IMR-90 (cell line): ENCODE measurements around the gene ASB11. TPM values are rescaled to one million over a fixed set of nuclear protein-coding genes. Genes with fewer than 3 reads are reported as not detected.
A peak's percentile ranks its signal among the peaks of the same experiment; 100 is the strongest.

Source experiments
- ATAC-seq: fragments of 200-7000 bp; cut with Tn5 transposase; 2 replicates; pipeline ENCODE4 v1.9.1; 2020; ENCODE audit warnings: low read depth, mild to moderate bottlenecking, moderate library complexity
- BruUV-seq: library from RNA; stranded (reverse); fragments of 400-500 nt; replicated peaks from 2 replicates; lab custom pipeline; 2021; lab: Mats Ljungman, UMichigan
- CTCF ChIA-PET: fragments of 300-600 bp; formaldehyde crosslinking; extraction: SDS; loops from one replicate; lab custom pipeline; 2021; ENCODE audit warnings: antibody characterized with exemption; lab: Yijun Ruan, JAX
- POLR2A ChIA-PET: fragments of 300-600 bp; sonication (Branson Sonifier 250); formaldehyde crosslinking; loops from one replicate; lab custom pipeline; 2022; ENCODE audit warnings: antibody characterized with exemption; ENCODE audit not compliant: unreplicated experiment; lab: Charles Lee
- DNase-seq: peaks from one replicate; pipeline ENCODE4 v3.0.0; 2013
- H2AFZ ChIP-seq: replicated peaks from 2 replicates; pipeline ENCODE3; 2013; ENCODE audit warnings: low read length, mild to moderate bottlenecking; ENCODE audit not compliant: poor library complexity
- H2AK5ac ChIP-seq: 2 replicates; pipeline ENCODE4 v1.6.1; 2013; ENCODE audit warnings: low read depth, low read length, inconsistent platforms
- H2AK9ac ChIP-seq: replicated peaks from 2 replicates; pipeline ENCODE3; 2013; ENCODE audit warnings: mild to moderate bottlenecking, low read depth, low read length, moderate library complexity; ENCODE audit not compliant: poor library complexity
- H2BK120ac ChIP-seq: 2 replicates; pipeline ENCODE4 v1.6.1; 2013; ENCODE audit warnings: low read depth, low read length, inconsistent platforms
- H2BK15ac ChIP-seq: 3 replicates; pipeline ENCODE4 v1.6.1; 2013; ENCODE audit warnings: low read depth, low read length, inconsistent platforms
- H2BK20ac ChIP-seq: 2 replicates; pipeline ENCODE4 v1.6.1; 2013; ENCODE audit warnings: low read depth, mild to moderate bottlenecking, inconsistent platforms, low read length, moderate library complexity
- H2BK5ac ChIP-seq: 2 replicates; pipeline ENCODE4 v1.6.1; 2013; ENCODE audit warnings: mild to moderate bottlenecking, low read depth, low read length, inconsistent platforms; ENCODE audit not compliant: poor library complexity, severe bottlenecking
- H3K14ac ChIP-seq: replicated peaks from 2 replicates; pipeline ENCODE4 v1.6.1; 2013; ENCODE audit warnings: low read depth, low read length, inconsistent platforms
- H3K18ac ChIP-seq: 2 replicates; pipeline ENCODE4 v1.6.1; 2013; ENCODE audit warnings: low read depth, low read length, control low read depth
- H3K23ac ChIP-seq: 2 replicates; pipeline ENCODE4 v1.6.1; 2013; ENCODE audit warnings: low read depth, low read length, inconsistent platforms
- H3K27ac ChIP-seq: 2 replicates; pipeline ENCODE4 v1.5.1; 2013; ENCODE audit warnings: mild to moderate bottlenecking, control low read depth, low read length; ENCODE audit not compliant: insufficient read depth
- H3K27me3 ChIP-seq: 2 replicates; pipeline ENCODE4 v1.6.1; 2013; ENCODE audit warnings: low read length; ENCODE audit not compliant: control insufficient read depth, insufficient read depth
- H3K36me3 ChIP-seq: 2 replicates; pipeline ENCODE4 v1.6.1; 2013; ENCODE audit warnings: low read length, mixed read lengths; ENCODE audit not compliant: control insufficient read depth, insufficient read depth
- H3K4ac ChIP-seq: 2 replicates; pipeline ENCODE4 v1.6.1; 2013; ENCODE audit warnings: low read depth, low read length, inconsistent platforms
- H3K4me1 ChIP-seq: 2 replicates; pipeline ENCODE4 v1.6.1; 2013; ENCODE audit warnings: low read length, mixed read lengths; ENCODE audit not compliant: control insufficient read depth, insufficient read depth
- H3K4me2 ChIP-seq: 2 replicates; pipeline ENCODE4 v1.6.1; 2013; ENCODE audit warnings: low read depth, mild to moderate bottlenecking, control low read depth, low read length, moderate library complexity
- H3K4me3 ChIP-seq: 2 replicates; pipeline ENCODE4 v1.5.1; 2013; ENCODE audit warnings: low read depth, mild to moderate bottlenecking, control low read depth, low read length, moderate library complexity; ENCODE audit not compliant: insufficient read depth
- H3K56ac ChIP-seq: 2 replicates; pipeline ENCODE4 v1.6.1; 2013; ENCODE audit warnings: low read length, inconsistent platforms; ENCODE audit not compliant: insufficient read depth; ENCODE audit errors: extremely low read depth
- H3K79me1 ChIP-seq, 2 experiments: 2 replicates each; pipeline ENCODE4 v1.6.1; 2013; ENCODE audit warnings: low read length in 2 of 2, inconsistent platforms in 1 of 2, low read depth in 1 of 2
- H3K9ac ChIP-seq: 2 replicates; pipeline ENCODE4 v1.6.1; 2013; ENCODE audit warnings: low read depth, low read length, control low read depth
- H3K9me1 ChIP-seq: 2 replicates; pipeline ENCODE4 v1.6.1; 2013; ENCODE audit warnings: low read length, inconsistent platforms; ENCODE audit not compliant: insufficient read depth
- H3K9me3 ChIP-seq: 2 replicates; pipeline ENCODE4 v1.6.1; 2013; ENCODE audit warnings: low read length; ENCODE audit not compliant: control insufficient read depth, insufficient read depth
- H4K20me1 ChIP-seq: 2 replicates; pipeline ENCODE4 v1.6.1; 2013; ENCODE audit warnings: low read length, inconsistent platforms; ENCODE audit not compliant: insufficient read depth
- H4K5ac ChIP-seq: 2 replicates; pipeline ENCODE4 v1.6.1; 2013; ENCODE audit warnings: mild to moderate bottlenecking, low read depth, low read length, control low read depth
- H4K8ac ChIP-seq, 2 experiments: 2 replicates each; pipeline ENCODE4 v1.6.1; 2013; ENCODE audit warnings: low read depth in 2 of 2, low read length in 2 of 2, control low read depth in 1 of 2, inconsistent platforms in 1 of 2
- H4K91ac ChIP-seq: 2 replicates; pipeline ENCODE4 v1.6.1; 2013; ENCODE audit warnings: low read depth, low read length, inconsistent platforms; ENCODE audit not compliant: insufficient read depth
- CHD1 ChIP-seq: IDR thresholded peaks from 2 replicates; pipeline ENCODE4 v1.6.1; 2012; ENCODE audit warnings: low read depth, low read length, improper control_type of control experiment
- CTCF ChIP-seq: conservative IDR thresholded peaks from 2 replicates; pipeline ENCODE4 v1.5.1; 2012; ENCODE audit warnings: mild to moderate bottlenecking, low read depth, low read length, improper control_type of control experiment
- FOS ChIP-seq: fragments of 150-350 bp; IDR thresholded peaks from 2 replicates; pipeline ENCODE4 v1.6.1; 2016; ENCODE audit warnings: low read depth, low read length
- MAFK ChIP-seq: IDR thresholded peaks from 2 replicates; pipeline ENCODE4 v1.6.1; 2012; ENCODE audit warnings: low read depth, low read length, improper control_type of control experiment
- MAZ ChIP-seq: IDR thresholded peaks from 2 replicates; pipeline ENCODE4 v1.6.1; 2012; ENCODE audit warnings: low read depth, mild to moderate bottlenecking, low read length, improper control_type of control experiment, moderate library complexity, borderline replicate concordance
- MXI1 ChIP-seq: IDR thresholded peaks from 2 replicates; pipeline ENCODE4 v1.6.1; 2012; ENCODE audit warnings: low read depth, mild to moderate bottlenecking, low read length, moderate library complexity, borderline replicate concordance
- NFE2L2 ChIP-seq: fragments of 150-350 bp; IDR thresholded peaks from 2 replicates; pipeline ENCODE4 v1.6.1; 2016; ENCODE audit warnings: low read depth, mild to moderate bottlenecking, low read length
- POLR2A ChIP-seq: IDR thresholded peaks from 2 replicates; pipeline ENCODE4 v1.6.1; 2012; ENCODE audit warnings: mild to moderate bottlenecking, low read depth, low read length
- RAD21 ChIP-seq: IDR thresholded peaks from 2 replicates; pipeline ENCODE4 v1.6.1; 2012; ENCODE audit warnings: low read length, improper control_type of control experiment
- RCOR1 ChIP-seq: IDR thresholded peaks from 2 replicates; pipeline ENCODE4 v1.6.1; 2012; ENCODE audit warnings: mild to moderate bottlenecking, low read length, improper control_type of control experiment; ENCODE audit not compliant: insufficient replicate concordance
- SMC3 ChIP-seq: fragments of 150-350 bp; IDR thresholded peaks from 2 replicates; pipeline ENCODE4 v1.6.1; 2016; ENCODE audit warnings: low read depth, mild to moderate bottlenecking, antibody characterized with exemption, low read length, moderate library complexity
- USF2 ChIP-seq: fragments of 150-350 bp; IDR thresholded peaks from 2 replicates; pipeline ENCODE4 v1.6.1; 2017; ENCODE audit warnings: mild to moderate bottlenecking, antibody characterized with exemption, low read length, low read depth
- WGBS, 2 experiments: methylation state at CpG; one replicate each; pipeline versions ENCODE4 v1.1.5 to v1.1.7; 2013; ENCODE audit warnings: missing lambda C conversion rate in 2 of 2; ENCODE audit not compliant: insufficient read length in 1 of 2; ENCODE audit errors: extremely low coverage in 2 of 2; 5-methylcytosine and 5-hydroxymethylcytosine counted together
- dilution Hi-C: fragments of 300-500 bp; cut with HindIII; formaldehyde crosslinking; loops from one replicate; pipeline ENCODE4 v1.14.3; 2018; ENCODE audit warnings: low sequenced_read_pairs; ENCODE audit not compliant: unreplicated experiment
- in situ Hi-C: fragments of 300-500 bp; cut with MboI; formaldehyde crosslinking; loops from 3 replicates; pipeline ENCODE4 v1.14.3; 2019; ENCODE audit warnings: low sequenced_read_pairs, inconsistent platforms, mixed read lengths
- intact Hi-C: fragments of 100-400 bp; cut with micrococcal nuclease; formaldehyde crosslinking; loops from 2 replicates; pipeline ENCODE4 v1.10.0; 2022
- polyA plus RNA-seq, 3 experiments: library from polyadenylated mRNA; depleted of rRNA; stranded (reverse); fragments of >200 nt; gene quantifications; 2 replicates each; pipeline ENCODE4 v1.2.3, GENCODE V29; 2012; ENCODE audit warnings: low replicate concordance in 1 of 3
- total RNA-seq: library from RNA; depleted of rRNA; stranded (reverse); fragments of >200 nt; gene quantifications from 2 replicates; pipeline ENCODE4 v1.2.3, GENCODE V29; 2012
- TF ChIP-seq, protein P1 (sequence below): fragments of 150-350 bp; IDR thresholded peaks from 2 replicates; pipeline ENCODE4 v1.6.1; 2016; ENCODE audit warnings: low read depth, mild to moderate bottlenecking, low read length, moderate library complexity, borderline replicate concordance

Gene ASB11
- total and polyA plus RNA-seq, 2 of the 4 experiments (the other 2 are of a cell fraction): not detected

GRCh38 chrX:15335135-15336022 is 19.9 kb upstream of the ASB11 start, which contains the start of gene PIGA:
Gene PIGA, minus strand, starts transcription at chrX:15335523. Its CDS starts 3,593 bp downstream, at chrX:15331930.
- WGBS, 2 experiments: 18% methylated on average over 19 of the region's 72 CpGs; no CpG with 5 or more reads in 1 of the 2 experiments
- H2BK20ac ChIP-seq: no peak within 1 kb of the TSS
- H3K4ac ChIP-seq: no peak within 1 kb of the TSS
- no peaks in the 10 kb centered on the region for H4K20me1 ChIP-seq
- peak; percentile 96 for DNase-seq
- H2BK120ac ChIP-seq: no peak within 1 kb of the TSS
- ChIA-PET CTCF (no interaction called here), POLR2A (no interaction called here)
- H2AK5ac ChIP-seq: no peak within 1 kb of the TSS
- no peaks in the 10 kb centered on the region for H3K9me1 ChIP-seq
- H4K5ac ChIP-seq: no peak within 1 kb of the TSS
- peak within 1 kb of the TSS; percentile 83 for H3K9ac ChIP-seq
- H2BK15ac ChIP-seq: no peak within 1 kb of the TSS
- H2AFZ ChIP-seq: peak within 1 kb of the TSS; percentile 86
- in situ Hi-C loops: no loop called here
- no peaks in the 10 kb centered on the region for H3K4me1 ChIP-seq
- peak within 1 kb of the TSS; percentile 58 for H2AK9ac ChIP-seq
- no peaks in the 10 kb centered on the region for H3K9me3 ChIP-seq
- peak within 1 kb of the TSS; percentile 93 for H3K4me2 ChIP-seq
- dilution Hi-C loops: no loop called here
- no TSS peak for BruUV-seq
- H3K4me3 ChIP-seq: peak within 1 kb of the TSS; percentile 68
- no peak within 1 kb of the TSS; a peak in 1 of 4 replicates for H4K8ac ChIP-seq
- H3K23ac ChIP-seq: 0 out of 2 replicates have a peak within 1 kb of the TSS, but pooled peaks have one; percentile 42
- ATAC-seq: peak; percentile 96
- no peak within 1 kb of the TSS; the same call in 1 of the 2 replicates for H4K91ac ChIP-seq
- H2BK5ac ChIP-seq: no peak within 1 kb of the TSS
- peaks cover 0 to 3% of the 10 kb centered on the region in 2 experiments; a peak in 1 of 4 replicates for H3K79me1 ChIP-seq
- no peak within 1 kb of the TSS for H3K18ac ChIP-seq
- H3K27ac ChIP-seq: peak within 1 kb of the TSS; percentile 55
- H3K36me3 ChIP-seq: no peaks in the 10 kb centered on the region
- 0 out of 2 replicates have a peak within 1 kb of the TSS, but pooled peaks have one; percentile 52 for H3K14ac ChIP-seq
- peak within 1 kb of the TSS; percentile 69; the same call in 1 of the 2 replicates for H3K56ac ChIP-seq
- intact Hi-C loops: no loop called here
- H3K27me3 ChIP-seq: peaks cover 4% of the 10 kb centered on the region
- TF ChIP-seq MAFK: no peak
- peak; percentile 95 for TF ChIP-seq CHD1
- TF ChIP-seq, protein P1, sequence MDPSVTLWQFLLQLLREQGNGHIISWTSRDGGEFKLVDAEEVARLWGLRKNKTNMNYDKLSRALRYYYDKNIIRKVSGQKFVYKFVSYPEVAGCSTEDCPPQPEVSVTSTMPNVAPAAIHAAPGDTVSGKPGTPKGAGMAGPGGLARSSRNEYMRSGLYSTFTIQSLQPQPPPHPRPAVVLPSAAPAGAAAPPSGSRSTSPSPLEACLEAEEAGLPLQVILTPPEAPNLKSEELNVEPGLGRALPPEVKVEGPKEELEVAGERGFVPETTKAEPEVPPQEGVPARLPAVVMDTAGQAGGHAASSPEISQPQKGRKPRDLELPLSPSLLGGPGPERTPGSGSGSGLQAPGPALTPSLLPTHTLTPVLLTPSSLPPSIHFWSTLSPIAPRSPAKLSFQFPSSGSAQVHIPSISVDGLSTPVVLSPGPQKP: no peak
- no peak for TF ChIP-seq MAZ
- 0 out of 2 replicates have a peak, but pooled peaks have one; percentile 28 for TF ChIP-seq USF2
- TF ChIP-seq RAD21: no peak
- TF ChIP-seq SMC3: no peak
- TF ChIP-seq FOS: no peak
- peak; percentile 82 for TF ChIP-seq POLR2A
- TF ChIP-seq NFE2L2: no peak
- TF ChIP-seq RCOR1: no peak
- TF ChIP-seq MXI1: peak; percentile 53; the same call in 1 of the 2 replicates
- no peak for TF ChIP-seq CTCF
